ENCODE measurements around the gene KCNA4. TPM values are rescaled to one million over a fixed set of nuclear protein-coding genes. Genes with fewer than 3 reads are reported as not detected.

Gene KCNA4
- total and polyA plus RNA-seq, 2 of the 4 experiments (the other 2 are of a cell fraction): not detected

GRCh38 chr11:30006876-30007275 lies 10.0 kb downstream of the KCNA4 start:
- dilution Hi-C loops (cut with HindIII; ENCODE audit: low sequenced_read_pairs, unreplicated experiment) (no loop called here), in situ Hi-C loops (cut with MboI; ENCODE audit: low sequenced_read_pairs) (no loop called here), intact Hi-C loops (cut with micrococcal nuclease) (no loop called here)
- POLR2A ChIA-PET (ENCODE audit: unreplicated experiment): no interaction called here
- Histone ChIP-seq H3K23ac (ENCODE audit: low read depth, low read length) (no peak overlapping the region), H3K4me3 (ENCODE audit: insufficient read depth, low read depth, low read length) (no peak overlapping the region), H3K27ac (ENCODE audit: insufficient read depth, low read length) (no peak overlapping the region), H4K20me1 (ENCODE audit: insufficient read depth, low read length) (no peaks in the 10 kb centered on the region), H4K8ac (ENCODE audit: low read depth in 2 of 2, low read length in 2 of 2) (no peak overlapping the region), H3K9me3 (ENCODE audit: control insufficient read depth, insufficient read depth, low read length) (no peaks in the 10 kb centered on the region; the same call in 1 of the 2 replicates), H2AK5ac (ENCODE audit: low read depth, low read length) (no peak overlapping the region), H3K4me2 (ENCODE audit: low read depth, low read length) (no peak overlapping the region), H3K36me3 (ENCODE audit: control insufficient read depth, insufficient read depth, low read length) (no peaks in the 10 kb centered on the region), H2BK20ac (ENCODE audit: low read depth, low read length) (no peak overlapping the region), H3K9me1 (ENCODE audit: insufficient read depth, low read length) (no peaks in the 10 kb centered on the region), H3K9ac (ENCODE audit: low read depth, low read length) (no peak overlapping the region), H4K91ac (ENCODE audit: insufficient read depth, low read depth, low read length) (no peak overlapping the region), H2BK15ac (ENCODE audit: low read depth, low read length) (no peak overlapping the region), H2BK120ac (ENCODE audit: low read depth, low read length) (no peak overlapping the region), H2BK5ac (ENCODE audit: low read depth, low read length, poor library complexity, severe bottlenecking) (no peak overlapping the region), H3K27me3 (ENCODE audit: control insufficient read depth, insufficient read depth, low read length) (no peaks in the 10 kb centered on the region), H2AFZ (replicated peaks; ENCODE audit: low read length, poor library complexity) (no peak overlapping the region), H3K4ac (ENCODE audit: low read depth, low read length) (no peak overlapping the region), H3K14ac (replicated peaks; ENCODE audit: low read depth, low read length) (no peak overlapping the region), H4K5ac (ENCODE audit: low read depth, low read length) (no peak overlapping the region), H3K79me1 (ENCODE audit: low read depth in 1 of 2, low read length in 2 of 2) (no peaks in the 10 kb centered on the region), H3K56ac (ENCODE audit: extremely low read depth, insufficient read depth, low read length) (no peak overlapping the region), H3K18ac (ENCODE audit: low read depth, low read length) (no peak overlapping the region), H3K4me1 (ENCODE audit: control insufficient read depth, insufficient read depth, low read length) (no peaks in the 10 kb centered on the region), H2AK9ac (replicated peaks; ENCODE audit: low read depth, low read length, poor library complexity) (no peak overlapping the region)
- CTCF ChIA-PET: interaction anchor here (0.5 kb wide), 1 partner anchor 21 kb away, joined by 3 read pairs; no protein-coding TSS in a partner anchor
- ATAC-seq (ENCODE audit: low read depth) (no peak), DNase-seq (no peak)
- WGBS, 2 experiments (ENCODE audit: extremely low coverage in 2 of 2, insufficient read length in 1 of 2): no CpG with 5 or more reads among the region's 4 CpGs
- no peak for TF ChIP-seq SMC3 (IDR thresholded peaks at IDR 0.05; ENCODE audit: low read depth, low read length)
- TF ChIP-seq CTCF (conservative IDR thresholded peaks at IDR 0.05; ENCODE audit: low read depth, low read length): no peak
- TF ChIP-seq RFX5 (IDR thresholded peaks at IDR 0.05; ENCODE audit: low read depth, low read length): no peak
- TF ChIP-seq RCOR1 (IDR thresholded peaks at IDR 0.05; ENCODE audit: insufficient replicate concordance, low read length): no peak
- TF ChIP-seq FOS (IDR thresholded peaks at IDR 0.05; ENCODE audit: low read depth, low read length): no peak
- TF ChIP-seq RAD21 (IDR thresholded peaks at IDR 0.05; ENCODE audit: low read length): no peak
- TF ChIP-seq USF2 (IDR thresholded peaks at IDR 0.05; ENCODE audit: low read depth, low read length): no peak
- no peak for TF ChIP-seq POLR2A (IDR thresholded peaks at IDR 0.05; ENCODE audit: low read depth, low read length)
- no peak for TF ChIP-seq MAZ (IDR thresholded peaks at IDR 0.05; ENCODE audit: borderline replicate concordance, low read depth, low read length)
- TF ChIP-seq NFE2L2 (IDR thresholded peaks at IDR 0.05; ENCODE audit: low read depth, low read length): no peak
- BruUV-seq (replicated peaks): no TSS peak

All from IMR-90 (cell line).